Natural killer cell (primary cell): Measurements from ENCODE around the gene DLL1. TPM values are rescaled to one million over a fixed set of nuclear protein-coding genes. Genes with fewer than 3 reads are reported as not detected.

Experiments
- ATAC-seq, 3 donors: fragments of 150-1000 bp in 2 of 3; fragments of 200-7000 bp in 1 of 3; cut with Tn5 transposase; 1 replicate in 1 of 3; 2 replicates in 2 of 3; pipeline ENCODE4 v1.10.0; 2021; ENCODE audit warnings: mild to moderate bottlenecking in 2 of 3, moderate library complexity in 2 of 3
- DNase-seq, 2 donors: peaks; one replicate each; pipeline versions ENCODE4 v3.0.0 to v3.0.0-alpha.2; 2013 to 2021; ENCODE audit warnings: mixed read lengths in 1 of 2
- H3K27ac ChIP-seq: one replicate; pipeline ENCODE4 v1.5.1; 2013; ENCODE audit warnings: mild to moderate bottlenecking, low read length
- H3K27me3 ChIP-seq: one replicate; pipeline ENCODE4 v1.6.1; 2013; ENCODE audit warnings: low read length; ENCODE audit not compliant: control insufficient read depth, insufficient read depth
- H3K36me3 ChIP-seq: one replicate; pipeline ENCODE4 v1.6.1; 2013; ENCODE audit warnings: low read length; ENCODE audit not compliant: control insufficient read depth, insufficient read depth
- H3K4me1 ChIP-seq: one replicate; pipeline ENCODE4 v1.6.1; 2013; ENCODE audit warnings: low read length; ENCODE audit not compliant: control insufficient read depth, insufficient read depth
- H3K4me3 ChIP-seq: one replicate; pipeline ENCODE4 v1.5.1; 2013; ENCODE audit warnings: low read length
- H3K9me3 ChIP-seq: one replicate; pipeline ENCODE4 v1.6.1; 2013; ENCODE audit warnings: low read length; ENCODE audit not compliant: control insufficient read depth, insufficient read depth
- H3K27ac Mint-ChIP-seq, 2 donors: one replicate each; pipeline ENCODE4 v1.8.0; 2022; ENCODE audit warnings: mild to moderate bottlenecking in 2 of 2, mixed read lengths in 2 of 2, moderate library complexity in 1 of 2
- H3K27me3 Mint-ChIP-seq, 2 donors: one replicate each; pipeline ENCODE4 v1.8.0; 2022; ENCODE audit warnings: low read depth in 2 of 2, mixed read lengths in 2 of 2
- H3K36me3 Mint-ChIP-seq: one replicate; pipeline ENCODE4 v1.8.0; 2022; ENCODE audit warnings: mixed read lengths
- H3K4me1 Mint-ChIP-seq, 2 donors: one replicate each; pipeline ENCODE4 v1.8.0; 2022; ENCODE audit warnings: mixed read lengths in 2 of 2
- H3K4me3 Mint-ChIP-seq: one replicate; pipeline ENCODE4 v1.8.0; 2022; ENCODE audit warnings: mild to moderate bottlenecking, moderate library complexity, mixed read lengths
- H3K9me3 Mint-ChIP-seq, 2 donors: one replicate each; pipeline ENCODE4 v1.8.0; 2022; ENCODE audit warnings: mixed read lengths in 2 of 2
- WGBS: methylation state at CpG from one replicate; pipeline ENCODE4 v1.1.7; 2013; ENCODE audit warnings: missing lambda C conversion rate; ENCODE audit not compliant: insufficient coverage; 5-methylcytosine and 5-hydroxymethylcytosine counted together
- intact Hi-C: fragments of 100-400 bp; cut with micrococcal nuclease; formaldehyde crosslinking; loops from one replicate; pipeline ENCODE4 v1.14.2; 2022
- total RNA-seq, 4 donors: library from RNA; stranded (reverse); fragments of 120-200 nt in 1 of 4; gene quantifications; one replicate each; pipeline versions ENCODE4 v1.2.3 to v1.2.4, GENCODE V29; 2013 to 2022
- TF ChIP-seq, protein P1 (sequence below): fragments of 200-600 bp; IDR thresholded peaks from one replicate; pipeline ENCODE4 v1.8.0; 2022; ENCODE audit warnings: antibody characterized with exemption

Gene DLL1
- total RNA-seq, 3 donors from 2014 or later (not counting 1 experiment from before 2014, with no cell fraction given) = 4.3 to 16.9 (median 6.0) TPM

DNA sequence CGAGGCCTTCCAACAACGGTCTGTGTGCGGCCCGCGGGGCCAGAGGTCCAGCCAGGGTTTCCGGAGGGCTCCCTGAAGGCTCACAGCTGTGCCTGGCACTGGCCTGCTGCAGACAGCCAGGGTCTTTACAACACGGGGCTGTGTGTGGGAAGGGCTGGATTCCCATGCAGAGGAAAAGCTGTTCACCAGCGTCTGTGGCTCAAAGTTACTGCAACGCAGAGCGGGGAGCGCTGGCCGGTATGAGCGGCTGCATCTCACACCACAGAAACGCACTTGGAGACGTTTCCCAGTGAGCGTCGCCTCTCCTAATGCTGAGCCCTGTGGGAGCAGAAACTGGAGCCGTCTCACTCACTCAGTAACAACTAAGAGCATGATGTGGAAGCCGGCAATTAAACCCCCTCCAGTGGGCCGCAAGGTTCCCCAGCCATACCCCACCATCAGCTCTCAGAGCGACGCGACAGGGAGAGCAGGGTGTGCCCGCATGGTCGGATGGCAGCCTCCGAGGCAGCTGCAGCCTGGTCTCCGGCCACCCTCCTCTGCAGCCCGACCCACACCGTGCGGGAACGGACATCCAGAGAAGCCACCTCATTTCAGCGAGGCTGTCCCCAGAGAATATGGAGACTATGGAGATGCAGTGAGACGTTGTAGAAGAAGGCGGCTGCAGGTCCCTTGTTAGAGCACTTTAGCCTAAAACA is 42.6 kb downstream of the DLL1 start:
- Histone ChIP-seq H3K4me1 (no peaks in the 10 kb centered on the region), H3K27me3 (peaks cover 3% of the 10 kb centered on the region), H3K9me3 (no peaks in the 10 kb centered on the region), H3K27ac (no peak overlapping the region), H3K36me3 (no peaks in the 10 kb centered on the region), H3K4me3 (no peak overlapping the region)
- H3K27me3 Mint-ChIP-seq = peaks cover 12 to 29% of the 10 kb centered on the region in 2 donors
- intact Hi-C loops = no loop called here
- H3K36me3 Mint-ChIP-seq = no peaks in the 10 kb centered on the region
- no peak overlapping the region for H3K27ac Mint-ChIP-seq
- ATAC-seq (no peak), DNase-seq (no peak)
- no peaks in the 10 kb centered on the region for H3K9me3 Mint-ChIP-seq
- H3K4me3 Mint-ChIP-seq = no peak overlapping the region
- TF ChIP-seq, protein P1, sequence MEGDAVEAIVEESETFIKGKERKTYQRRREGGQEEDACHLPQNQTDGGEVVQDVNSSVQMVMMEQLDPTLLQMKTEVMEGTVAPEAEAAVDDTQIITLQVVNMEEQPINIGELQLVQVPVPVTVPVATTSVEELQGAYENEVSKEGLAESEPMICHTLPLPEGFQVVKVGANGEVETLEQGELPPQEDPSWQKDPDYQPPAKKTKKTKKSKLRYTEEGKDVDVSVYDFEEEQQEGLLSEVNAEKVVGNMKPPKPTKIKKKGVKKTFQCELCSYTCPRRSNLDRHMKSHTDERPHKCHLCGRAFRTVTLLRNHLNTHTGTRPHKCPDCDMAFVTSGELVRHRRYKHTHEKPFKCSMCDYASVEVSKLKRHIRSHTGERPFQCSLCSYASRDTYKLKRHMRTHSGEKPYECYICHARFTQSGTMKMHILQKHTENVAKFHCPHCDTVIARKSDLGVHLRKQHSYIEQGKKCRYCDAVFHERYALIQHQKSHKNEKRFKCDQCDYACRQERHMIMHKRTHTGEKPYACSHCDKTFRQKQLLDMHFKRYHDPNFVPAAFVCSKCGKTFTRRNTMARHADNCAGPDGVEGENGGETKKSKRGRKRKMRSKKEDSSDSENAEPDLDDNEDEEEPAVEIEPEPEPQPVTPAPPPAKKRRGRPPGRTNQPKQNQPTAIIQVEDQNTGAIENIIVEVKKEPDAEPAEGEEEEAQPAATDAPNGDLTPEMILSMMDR = no peak
- peaks cover 0 to 1% of the 10 kb centered on the region in 2 donors for H3K4me1 Mint-ChIP-seq
- 84% methylated on average over 34 of the region's 34 CpGs for WGBS

DNA sequence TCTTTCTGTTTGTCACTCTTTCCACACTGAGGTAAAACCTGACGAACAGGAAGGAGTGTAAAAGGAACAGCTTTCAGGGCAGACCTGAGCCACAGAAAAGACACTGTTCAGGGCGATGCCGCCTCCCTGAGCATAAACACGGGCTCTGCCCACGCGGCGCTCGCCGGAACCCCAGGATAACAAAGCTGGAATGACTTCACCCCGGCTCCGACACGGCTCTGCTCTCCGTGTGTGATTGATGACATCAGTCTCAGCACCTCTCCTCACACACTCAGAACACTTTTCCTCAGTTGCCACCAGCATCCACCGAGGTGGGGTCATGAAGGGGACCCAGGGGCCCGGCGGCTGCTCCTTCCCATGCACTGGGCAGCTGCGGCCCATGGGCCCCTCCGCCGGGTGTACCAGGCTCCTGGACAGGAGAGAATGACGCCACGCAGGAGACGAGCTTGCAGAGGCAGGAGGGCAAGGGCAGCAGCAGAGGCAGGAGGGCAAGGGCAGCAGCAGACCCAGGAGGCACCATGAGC is 43.6 kb downstream of the DLL1 start:
- ATAC-seq (no peak), DNase-seq (no peak)
- Histone ChIP-seq H3K9me3 (no peaks in the 10 kb centered on the region), H3K4me1 (no peaks in the 10 kb centered on the region), H3K27me3 (peaks cover 3% of the 10 kb centered on the region), H3K4me3 (no peak overlapping the region), H3K36me3 (no peaks in the 10 kb centered on the region), H3K27ac (no peak overlapping the region)
- Mint-ChIP-seq H3K9me3 (no peaks in the 10 kb centered on the region), H3K27me3 (peaks cover 12 to 28% of the 10 kb centered on the region in 2 donors), H3K36me3 (no peaks in the 10 kb centered on the region), H3K4me3 (no peak overlapping the region), H3K27ac (no peak overlapping the region), H3K4me1 (peaks cover 0 to 5% of the 10 kb centered on the region in 2 donors)
- TF ChIP-seq, protein P1 = no peak
- intact Hi-C loops = no loop called here
- 77% methylated on average over 22 of the region's 22 CpGs for WGBS

DNA sequence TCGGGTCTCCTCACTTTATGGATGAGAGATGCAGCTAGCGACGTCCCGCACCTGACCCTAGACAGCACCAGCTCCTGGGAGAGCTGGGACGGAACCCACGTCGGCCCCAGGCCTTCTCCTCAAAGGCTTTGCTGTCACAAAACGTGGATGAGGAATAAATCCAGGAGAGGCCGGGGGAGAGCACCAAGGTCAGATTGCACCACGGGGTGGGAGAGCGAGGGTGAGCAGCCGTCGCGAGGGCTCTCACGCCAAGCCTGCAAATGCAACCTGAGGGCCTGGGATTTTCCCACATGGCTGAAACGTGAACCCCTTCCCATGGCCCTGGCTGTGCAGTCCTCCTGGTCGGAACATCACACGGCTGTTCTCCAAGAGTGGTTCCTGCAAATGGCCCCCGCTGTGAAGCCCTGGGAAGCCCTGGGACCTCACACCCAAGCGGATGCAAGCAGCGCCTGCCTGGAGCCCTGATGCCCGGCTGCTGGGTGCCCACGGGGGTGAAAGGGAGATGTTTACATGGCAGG is 45.3 kb downstream of the DLL1 start:
- no peak for ATAC-seq

More for the DNA sequence above, 45.3 kb downstream of the DLL1 start:
- no peaks in the 10 kb centered on the region for H3K36me3 ChIP-seq
- H3K4me1 ChIP-seq = no peaks in the 10 kb centered on the region
- TF ChIP-seq, protein P1 = no peak
- H3K4me1 Mint-ChIP-seq = peaks cover 0 to 5% of the 10 kb centered on the region in 2 donors
- no peak for DNase-seq
- no peaks in the 10 kb centered on the region for H3K36me3 Mint-ChIP-seq
- intact Hi-C loops = no loop called here
- H3K27me3 ChIP-seq = peaks cover 3% of the 10 kb centered on the region
- no peak overlapping the region for H3K4me3 ChIP-seq
- H3K27ac ChIP-seq = no peak overlapping the region
- WGBS = 88% methylated on average over 23 of the region's 23 CpGs
- H3K4me3 Mint-ChIP-seq = no peak overlapping the region
- H3K9me3 ChIP-seq = no peaks in the 10 kb centered on the region
- H3K27me3 Mint-ChIP-seq = peaks cover 12 to 34% of the 10 kb centered on the region in 2 donors
- H3K27ac Mint-ChIP-seq = no peak overlapping the region
- H3K9me3 Mint-ChIP-seq = no peaks in the 10 kb centered on the region
